GM18858 (cell line): ENCODE measurements around the gene ZSWIM5.
"Not testable (repeated sequence)": the region's sequence is repeated elsewhere in the genome, so short reads cannot be mapped to it uniquely, and the experiment has no call there.

Experiments
- ATAC-seq: cut with Tn5 transposase; IDR thresholded peaks from one replicate; pipeline ENCODE4 v1.9.1; 2021; ENCODE audit not compliant: unreplicated experiment

Gene ZSWIM5

DNA sequence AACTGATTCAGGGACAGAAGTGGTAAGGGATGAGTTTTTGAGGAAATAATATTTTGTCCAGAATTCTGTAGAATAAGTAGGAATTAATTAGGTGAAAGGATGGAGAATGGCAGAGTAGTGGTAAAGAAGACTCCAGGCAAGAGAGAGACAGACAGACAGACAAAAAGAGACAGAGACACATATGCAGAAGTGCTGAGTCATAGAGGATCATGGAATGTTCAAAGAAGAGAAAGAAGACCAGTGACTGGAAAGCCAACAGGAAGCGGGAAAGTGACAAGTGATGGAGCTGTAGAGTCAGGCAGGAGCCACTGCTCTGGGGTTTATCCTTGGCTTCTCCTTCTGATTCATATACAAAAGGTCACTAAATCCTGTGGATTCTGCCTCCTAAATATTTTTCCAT lies 108.5 kb downstream of the ZSWIM5 start:
- no peak for ATAC-seq

GRCh38 chr1:45097079-45097478 lies 109.3 kb downstream of the ZSWIM5 start:
- no peak for ATAC-seq

GRCh38 chr1:45095450-45095849 lies 111.0 kb downstream of the ZSWIM5 start:
- ATAC-seq, result no peak

DNA sequence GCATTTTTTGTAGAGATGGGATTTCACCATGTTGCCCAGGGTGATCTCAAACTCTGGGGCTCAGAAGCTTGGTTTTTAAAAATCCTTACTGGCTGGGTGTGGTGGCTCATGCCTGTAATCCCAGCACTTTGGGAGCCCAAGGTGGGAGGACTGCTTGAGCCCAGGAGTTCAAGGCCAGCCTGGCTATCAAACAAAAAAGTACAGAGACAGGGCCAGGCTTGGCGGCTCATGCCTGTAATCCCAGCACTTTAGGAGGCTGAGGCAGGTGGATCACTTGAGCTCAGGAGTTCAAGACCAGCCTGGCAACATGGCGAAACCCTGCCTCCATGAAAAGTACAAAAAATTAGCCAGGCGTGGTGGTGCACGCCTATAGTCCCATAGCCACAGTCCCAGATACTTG lies 112.0 kb downstream of the ZSWIM5 start:
- ATAC-seq, result not testable (repeated sequence)

DNA sequence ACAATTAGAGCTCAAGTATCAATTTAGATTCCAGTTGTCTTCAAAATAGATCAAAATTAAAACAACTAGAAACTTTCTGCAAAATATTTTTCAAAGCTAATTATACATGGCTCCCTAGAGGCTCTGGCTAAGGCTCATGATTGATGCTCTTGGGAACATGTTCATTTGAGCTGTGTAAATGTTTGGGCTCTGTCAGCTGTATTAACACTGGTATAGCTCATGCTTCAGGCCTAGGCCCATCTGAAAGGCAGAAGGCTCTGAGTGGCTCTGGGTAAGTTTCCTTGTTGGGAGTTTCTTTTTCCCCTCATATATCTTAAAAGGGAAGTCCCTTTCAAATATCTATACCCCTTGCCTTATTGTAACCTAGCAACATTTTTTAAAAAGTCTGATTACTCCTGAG lies 113.1 kb downstream of the ZSWIM5 start:
- no peak for ATAC-seq

DNA sequence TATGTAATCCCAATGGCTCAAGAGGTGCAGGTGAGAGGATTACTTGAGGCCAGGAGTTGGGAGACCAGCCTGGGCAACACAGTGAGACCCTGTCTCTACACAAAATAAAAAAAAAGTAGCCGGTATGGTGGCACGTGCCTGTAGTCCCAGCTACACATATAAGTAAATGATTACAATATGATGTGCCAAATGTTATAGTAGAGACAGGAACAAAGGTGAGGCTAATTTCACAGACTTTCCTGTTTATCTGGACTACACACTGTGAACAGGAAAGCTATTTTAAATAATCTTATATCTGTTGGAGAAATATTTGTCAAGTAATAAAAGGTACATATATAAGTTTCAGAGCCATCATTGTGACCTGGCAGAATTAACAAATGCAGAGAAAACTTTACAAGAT lies 116.7 kb downstream of the ZSWIM5 start:
- no peak for ATAC-seq

GRCh38 chr1:45084562-45084961 lies 121.8 kb downstream of the ZSWIM5 start:
- ATAC-seq, result no peak

- ATAC-seq, result no peak
These were observed 126.9 kb downstream of the ZSWIM5 start for GRCh38 chr1:45079533-45079932.

DNA sequence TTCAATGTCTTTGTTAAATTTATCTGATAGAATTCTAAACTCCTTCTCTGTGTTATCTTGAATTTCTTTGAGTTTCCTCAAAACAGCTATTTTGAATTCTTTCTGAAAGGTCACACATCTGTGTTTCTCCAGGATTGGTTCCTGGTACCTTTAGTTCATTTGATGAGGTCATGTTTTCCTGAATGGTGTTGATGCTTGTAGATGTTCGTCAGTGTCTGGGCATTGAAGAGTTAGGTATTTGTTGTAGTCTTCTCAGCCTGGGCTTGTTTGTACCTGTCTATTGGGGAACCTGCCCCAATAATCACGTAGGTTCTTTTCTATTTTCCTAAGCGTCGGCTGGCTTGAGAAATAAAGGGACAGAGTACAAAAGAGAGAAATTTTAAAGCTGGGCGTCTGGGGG lies 129.4 kb downstream of the ZSWIM5 start:
- not testable (repeated sequence) for ATAC-seq

DNA sequence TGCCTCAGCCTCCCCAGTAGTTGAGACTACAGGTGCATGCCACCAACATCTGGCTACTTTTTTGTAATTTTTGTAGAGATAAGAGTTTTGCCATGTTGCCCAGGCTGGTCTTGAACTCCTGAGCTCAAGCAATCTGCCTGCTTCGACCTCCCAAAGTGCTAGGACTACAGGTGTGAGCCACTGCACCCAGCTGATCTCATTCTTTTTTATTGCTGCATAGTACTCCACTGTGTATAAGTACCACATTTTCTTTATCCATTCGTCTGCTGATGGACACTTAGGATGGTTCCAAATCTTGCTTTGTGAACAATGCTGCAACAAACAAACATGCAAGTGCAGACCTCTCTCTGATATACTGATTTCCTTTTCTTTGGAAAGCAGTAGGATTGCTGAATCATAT lies 134.8 kb downstream of the ZSWIM5 start:
- ATAC-seq, result no peak

- no peak for ATAC-seq
These were observed 138.6 kb downstream of the ZSWIM5 start for GRCh38 chr1:45067806-45068205.

DNA sequence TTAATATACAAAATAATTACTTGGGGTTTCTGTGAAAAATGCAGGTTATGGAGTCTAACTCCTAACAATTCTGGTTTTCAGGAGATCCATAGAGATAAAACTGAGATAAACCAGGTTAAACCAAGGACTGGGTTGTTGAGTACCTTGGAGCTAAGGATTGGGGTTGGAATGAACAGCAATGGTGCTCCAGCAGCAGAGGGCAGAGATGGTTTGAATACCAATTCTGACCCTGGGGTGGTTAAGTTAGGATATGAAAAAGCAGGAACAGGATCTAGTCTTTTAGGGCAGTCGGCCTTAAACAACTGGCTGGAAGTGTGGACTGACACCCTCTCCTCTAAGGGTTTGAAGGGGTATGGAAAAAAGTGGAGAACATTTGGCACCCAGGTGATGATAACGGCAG lies 141.3 kb downstream of the ZSWIM5 start:
- ATAC-seq, result no peak

DNA sequence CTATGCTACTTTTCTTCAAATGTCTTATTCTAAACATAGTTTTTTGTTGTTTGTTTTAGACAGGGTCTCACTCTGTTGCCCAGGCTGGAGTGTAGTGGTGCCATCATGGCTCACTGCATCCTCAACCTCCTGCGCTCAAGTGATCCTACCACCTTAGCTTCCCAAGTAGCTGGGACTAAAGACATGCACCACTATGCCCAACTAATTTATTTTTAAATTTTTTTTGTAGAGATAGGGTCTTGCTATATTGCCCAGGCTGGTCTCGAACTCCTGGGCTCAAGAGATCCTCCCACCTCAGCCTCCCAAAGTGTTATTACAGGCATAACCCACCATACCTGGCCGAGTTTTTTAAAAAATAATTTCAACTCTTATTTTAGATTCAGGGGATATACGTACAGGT lies 143.9 kb downstream of the ZSWIM5 start:
- not testable (repeated sequence) for ATAC-seq

DNA sequence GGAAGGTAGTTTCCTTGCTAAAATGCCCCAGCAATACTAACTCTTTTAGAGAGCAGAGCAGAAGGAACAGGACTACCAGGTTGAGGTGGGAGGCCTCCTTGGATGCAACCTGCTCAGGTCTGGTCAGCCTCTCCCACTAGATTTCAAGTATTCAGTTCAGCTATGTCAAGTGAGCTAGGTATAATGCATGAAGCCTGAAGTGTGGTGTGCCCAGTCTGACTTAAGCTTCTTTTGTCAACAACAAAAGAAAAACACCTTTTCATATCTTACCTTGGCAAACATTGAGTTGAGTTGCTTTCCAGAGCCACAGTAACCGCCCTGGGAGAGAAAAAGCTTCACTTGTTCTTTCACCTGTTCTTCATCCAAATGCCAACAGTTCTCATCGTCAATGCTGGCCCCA lies 146.6 kb downstream of the ZSWIM5 start:
- ATAC-seq, result no peak

DNA sequence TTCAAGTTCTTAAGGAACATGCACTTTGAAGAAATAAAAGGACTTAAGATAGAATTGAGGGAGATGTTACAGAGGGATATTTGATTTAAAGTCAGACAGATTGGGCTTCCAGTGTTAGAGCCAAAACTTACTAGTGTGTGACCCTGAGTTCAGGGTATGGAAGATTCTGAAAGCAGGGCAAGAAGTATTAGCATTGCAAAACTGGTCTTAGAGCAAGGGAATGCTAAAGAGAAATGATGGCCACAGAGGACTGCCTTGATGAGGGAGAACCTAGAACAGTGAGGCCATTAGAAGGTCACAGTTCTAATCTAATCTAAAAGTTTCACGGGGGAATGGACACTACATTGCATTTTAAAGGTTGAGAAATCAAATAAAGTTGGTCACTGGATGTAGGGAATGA lies 148.9 kb downstream of the ZSWIM5 start:
- no peak for ATAC-seq

DNA sequence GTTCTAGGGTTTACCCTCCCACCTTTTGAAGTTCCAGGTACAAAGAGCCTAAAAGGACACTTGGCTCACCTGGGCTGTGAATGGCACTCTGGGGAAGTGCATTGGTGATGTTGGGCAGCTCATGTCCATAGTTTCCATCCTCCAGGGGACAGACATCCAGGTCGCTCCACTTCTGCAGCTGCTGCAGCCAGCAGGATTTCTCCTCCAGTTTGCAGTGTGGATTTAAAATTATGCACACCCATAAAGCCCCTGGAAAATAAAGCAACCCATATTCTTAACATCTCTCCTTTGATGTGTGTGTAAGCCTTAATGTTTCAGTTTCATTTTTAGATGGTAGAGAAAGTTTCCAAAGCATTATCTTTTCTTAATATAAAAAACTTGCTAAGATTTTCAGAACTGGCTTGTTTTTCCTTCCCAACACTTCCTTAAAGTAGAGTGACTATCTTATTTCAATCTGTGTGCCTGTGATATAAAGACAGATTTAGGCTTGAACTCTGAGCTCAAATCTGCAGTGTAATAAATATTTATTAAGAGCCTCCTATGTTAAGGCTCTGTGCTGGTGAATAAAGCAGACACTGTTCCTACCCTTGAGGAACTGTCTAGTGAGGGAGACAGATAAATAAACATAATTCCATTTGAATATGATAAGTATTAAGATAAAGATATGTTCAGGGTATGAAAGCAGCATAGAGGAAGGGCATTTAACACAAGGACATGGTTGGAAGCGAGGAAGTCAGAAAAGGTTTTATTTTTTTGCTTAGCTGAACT lies 155.2 kb downstream of the ZSWIM5 start:
- ATAC-seq, result no peak

GRCh38 chr1:45047032-45047431 lies 159.4 kb downstream of the ZSWIM5 start:
- no peak for ATAC-seq

- ATAC-seq, result no peak
These were observed 161.5 kb downstream of the ZSWIM5 start for GRCh38 chr1:45044916-45045315.

DNA sequence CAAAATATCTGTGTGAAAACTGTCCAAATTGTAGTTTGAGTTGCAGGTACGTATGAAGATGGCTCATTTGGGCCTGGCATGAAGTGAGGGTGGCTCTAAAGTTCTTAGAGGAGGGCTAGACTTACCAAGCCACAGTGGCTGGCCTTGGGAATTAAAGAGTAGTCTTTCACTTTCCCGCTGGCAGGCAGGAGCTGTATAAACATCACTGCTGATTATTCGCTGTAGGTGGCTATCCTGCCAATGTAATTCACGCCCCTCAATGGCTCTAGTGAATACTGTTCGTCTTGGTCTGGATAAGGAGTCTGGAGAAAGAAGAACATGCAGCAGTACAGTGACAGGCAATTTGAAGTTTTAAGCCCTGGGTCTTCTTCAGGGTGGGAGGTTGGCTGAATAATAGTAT lies 163.3 kb downstream of the ZSWIM5 start:
- no peak for ATAC-seq

- no peak for ATAC-seq
These were observed 166.1 kb downstream of the ZSWIM5 start for GRCh38 chr1:45040297-45040696.

DNA sequence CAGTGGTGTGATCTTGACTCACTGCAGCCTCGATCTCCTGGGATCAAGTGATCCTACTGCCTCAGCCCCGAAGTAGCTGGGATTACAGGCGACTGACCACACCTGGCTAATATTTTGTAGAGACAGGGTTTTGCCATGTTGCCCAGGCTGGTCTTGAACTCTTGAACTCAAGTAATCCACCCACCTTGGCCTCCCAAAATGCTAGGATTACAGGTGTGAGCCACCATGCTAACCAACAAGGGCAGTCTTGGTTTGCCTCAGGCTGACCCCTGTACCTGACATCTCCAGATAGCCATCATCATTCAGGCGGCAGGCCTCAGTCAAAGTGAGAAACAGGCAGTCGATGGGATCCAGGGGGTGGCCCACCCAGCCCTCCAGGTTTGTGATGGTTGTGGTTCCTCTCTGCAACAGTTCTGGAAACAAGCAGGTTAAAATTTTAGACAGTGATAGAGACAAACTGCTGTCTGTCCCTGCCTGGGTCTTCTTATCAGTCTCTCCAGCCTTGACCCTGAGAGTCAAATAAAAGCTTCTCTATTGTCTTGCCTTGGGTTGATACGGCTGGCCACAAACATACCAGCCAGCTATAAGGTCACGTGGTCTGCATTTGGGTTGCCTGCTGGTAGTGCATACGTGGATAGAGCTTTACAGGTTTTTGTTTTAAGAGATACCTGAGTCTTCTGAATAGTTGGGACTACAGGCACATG lies 167.6 kb downstream of the ZSWIM5 start:
- ATAC-seq, result no peak

DNA sequence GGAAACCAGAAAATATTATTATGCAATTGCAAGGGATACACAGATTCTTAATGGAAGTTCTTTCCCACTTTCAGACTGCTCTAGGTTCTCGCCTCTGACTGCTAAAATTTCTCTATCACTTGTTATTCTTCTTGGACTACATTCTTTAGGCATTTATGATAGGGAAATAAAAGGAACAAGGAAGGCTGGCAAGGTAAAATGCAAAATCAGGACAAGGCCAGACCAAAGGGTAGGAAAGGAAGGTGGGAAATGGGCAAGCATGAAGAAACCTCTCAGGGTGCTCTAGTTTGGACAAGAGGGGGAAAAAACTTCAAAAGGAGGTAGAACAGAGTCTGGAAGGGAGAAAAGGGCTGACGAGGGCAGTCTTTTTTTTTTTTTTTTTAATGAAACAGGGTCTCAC lies 168.2 kb downstream of the ZSWIM5 start:
- no peak for ATAC-seq

DNA sequence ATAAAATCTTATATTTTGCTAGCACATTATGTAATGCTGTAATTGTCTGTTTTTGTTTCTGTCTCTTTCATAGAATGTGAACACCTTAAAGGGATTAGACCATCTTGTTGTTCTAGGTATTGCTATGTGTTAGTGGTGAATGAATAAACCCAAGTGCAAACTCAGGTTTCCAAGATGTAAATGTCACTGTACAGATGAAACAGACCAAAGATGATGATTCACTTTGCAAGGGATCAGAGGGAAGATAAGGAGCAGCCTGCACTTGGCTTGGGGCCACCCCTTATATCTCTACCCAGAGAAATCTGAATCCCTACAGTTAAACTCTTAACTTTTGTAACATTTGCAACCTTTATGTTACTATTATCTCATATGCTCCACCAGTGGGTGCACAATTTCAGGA lies 168.9 kb downstream of the ZSWIM5 start:
- ATAC-seq, result no peak
